Effector memory CD4-positive, alpha-beta T cell (primary cell): ENCODE measurements around the gene NARS2.

Source experiments
- DNase-seq, 3 donors: peaks; one replicate each; pipeline ENCODE4 v3.0.0-alpha.2; 2020
- H3K27ac ChIP-seq: 2 replicates; pipeline ENCODE4 v1.7.0; 2013; ENCODE audit warnings: mild to moderate bottlenecking, low read length, moderate library complexity; ENCODE audit not compliant: insufficient read depth, poor library complexity, severe bottlenecking
- H3K27me3 ChIP-seq: replicated peaks from 2 replicates; pipeline ENCODE4 v1.7.0; 2013; ENCODE audit warnings: mild to moderate bottlenecking, low read length; ENCODE audit not compliant: insufficient read depth, control insufficient read depth, poor library complexity, severe bottlenecking
- H3K36me3 ChIP-seq: 2 replicates; pipeline ENCODE4 v1.7.0; 2013; ENCODE audit warnings: mild to moderate bottlenecking, low read length, moderate library complexity; ENCODE audit not compliant: control insufficient read depth, insufficient read depth
- H3K4me1 ChIP-seq: 2 replicates; pipeline ENCODE4 v1.7.0; 2013; ENCODE audit warnings: low read length, mild to moderate bottlenecking; ENCODE audit not compliant: control insufficient read depth, insufficient read depth, poor library complexity, severe bottlenecking
- H3K4me3 ChIP-seq: 2 replicates; pipeline ENCODE4 v1.7.0; 2013; ENCODE audit warnings: low read length, low read depth, mild to moderate bottlenecking; ENCODE audit not compliant: insufficient read depth, poor library complexity, severe bottlenecking
- H3K9me3 ChIP-seq: 2 replicates; pipeline ENCODE4 v1.7.0; 2013; ENCODE audit warnings: mild to moderate bottlenecking, low read length, moderate library complexity; ENCODE audit not compliant: control insufficient read depth

The NARS2 gene

DNA sequence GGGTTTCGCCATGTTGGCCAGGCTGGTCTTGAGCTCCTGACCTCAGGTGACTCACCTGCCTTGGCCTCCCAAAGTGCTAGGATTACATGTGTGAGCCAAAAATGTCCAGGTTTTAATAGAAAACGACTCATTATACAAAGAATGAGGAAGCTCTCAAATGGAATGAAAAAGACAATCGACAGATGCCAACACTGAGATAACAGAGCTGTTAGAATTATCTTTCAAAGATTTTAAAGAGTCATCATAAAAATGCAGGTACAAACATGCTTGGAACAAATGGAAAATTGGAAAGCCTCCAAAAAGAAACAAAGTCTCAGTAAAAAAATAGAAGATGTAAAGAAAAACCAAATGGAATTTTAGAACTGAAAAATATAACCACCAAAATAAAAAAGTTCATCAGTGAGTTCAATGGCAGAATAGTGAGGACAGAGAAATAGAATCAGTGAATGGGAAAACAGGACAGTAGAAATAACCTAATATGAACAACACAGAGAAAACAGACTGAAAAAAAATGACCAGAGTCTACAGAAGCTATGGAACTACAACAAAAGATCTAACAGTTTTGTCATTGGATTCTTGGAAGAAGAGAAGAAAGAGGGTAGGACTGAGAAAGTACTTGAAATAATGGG, 168.0 kb downstream of the NARS2 start:
- Histone ChIP-seq H3K4me1 (no peaks in the 10 kb centered on the region), H3K27ac (no peak overlapping the region), H3K4me3 (no peak overlapping the region), H3K36me3 (no peaks in the 10 kb centered on the region), H3K9me3 (no peaks in the 10 kb centered on the region), H3K27me3 (no peaks in the 10 kb centered on the region)
- no peak for DNase-seq

DNA sequence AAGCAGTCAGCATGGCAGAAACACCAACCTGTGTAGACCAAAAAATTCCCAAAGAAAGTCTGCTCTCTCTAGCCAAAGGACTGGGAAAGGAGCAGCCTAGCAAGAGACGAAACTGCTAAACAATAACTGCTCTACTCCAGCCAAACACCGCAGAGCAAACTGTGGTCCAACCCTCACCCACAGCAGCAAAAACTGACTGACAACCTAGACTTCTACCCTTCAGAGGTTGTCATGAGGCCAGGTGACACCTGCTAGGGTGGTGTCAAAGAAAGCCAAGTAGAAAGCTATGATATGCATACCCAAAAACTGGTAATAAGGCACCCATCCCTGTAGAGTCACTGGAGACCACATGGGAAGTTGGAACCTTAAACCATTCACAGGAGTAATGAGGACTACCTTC, 168.9 kb downstream of the NARS2 start:
- Histone ChIP-seq H3K27me3 (no peaks in the 10 kb centered on the region), H3K4me3 (no peak overlapping the region), H3K9me3 (no peaks in the 10 kb centered on the region), H3K27ac (no peak overlapping the region), H3K36me3 (no peaks in the 10 kb centered on the region), H3K4me1 (no peaks in the 10 kb centered on the region)
- DNase-seq = no peak

DNA sequence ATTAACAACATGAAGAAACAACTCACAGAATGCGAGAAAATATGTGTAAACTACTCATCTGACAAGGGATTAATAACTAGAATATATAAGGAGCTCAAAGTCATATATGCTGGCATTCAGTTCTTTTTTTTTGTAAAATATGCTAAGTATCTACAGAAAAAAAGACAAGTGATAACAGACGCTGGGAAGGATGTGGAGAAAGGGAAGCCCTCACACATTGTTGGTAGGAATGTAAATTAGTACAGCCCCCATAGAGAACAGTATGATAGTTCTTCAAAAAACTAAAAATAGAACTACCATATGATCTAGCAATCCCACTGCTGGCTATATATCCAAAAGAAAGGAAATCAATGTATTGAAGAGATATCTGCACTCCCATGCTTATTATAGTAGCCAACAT, 170.9 kb downstream of the NARS2 start:
- DNase-seq = no peak
- Histone ChIP-seq H3K9me3 (no peaks in the 10 kb centered on the region), H3K27me3 (no peaks in the 10 kb centered on the region), H3K27ac (no peak overlapping the region), H3K4me1 (no peaks in the 10 kb centered on the region), H3K4me3 (no peak overlapping the region), H3K36me3 (no peaks in the 10 kb centered on the region)

DNA sequence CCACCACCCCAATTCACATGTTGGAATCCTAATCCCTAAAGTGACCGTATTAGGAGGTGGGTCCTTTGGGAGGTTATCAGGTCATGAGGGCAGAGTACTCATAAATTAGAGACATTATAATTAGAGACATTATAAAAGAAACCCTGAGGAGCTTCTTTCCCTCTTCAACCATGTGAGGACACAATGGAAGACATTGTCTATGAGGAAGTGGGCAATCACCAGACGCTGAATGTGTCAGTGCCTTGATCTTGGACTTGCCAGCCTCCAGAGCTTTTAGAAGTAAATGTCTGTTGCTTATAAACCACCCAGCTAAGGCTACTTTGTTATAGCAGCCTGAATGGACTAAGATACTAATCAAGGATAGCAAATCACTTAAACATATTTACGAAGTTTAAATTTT, 171.8 kb downstream of the NARS2 start:
- no peak for DNase-seq

DNA sequence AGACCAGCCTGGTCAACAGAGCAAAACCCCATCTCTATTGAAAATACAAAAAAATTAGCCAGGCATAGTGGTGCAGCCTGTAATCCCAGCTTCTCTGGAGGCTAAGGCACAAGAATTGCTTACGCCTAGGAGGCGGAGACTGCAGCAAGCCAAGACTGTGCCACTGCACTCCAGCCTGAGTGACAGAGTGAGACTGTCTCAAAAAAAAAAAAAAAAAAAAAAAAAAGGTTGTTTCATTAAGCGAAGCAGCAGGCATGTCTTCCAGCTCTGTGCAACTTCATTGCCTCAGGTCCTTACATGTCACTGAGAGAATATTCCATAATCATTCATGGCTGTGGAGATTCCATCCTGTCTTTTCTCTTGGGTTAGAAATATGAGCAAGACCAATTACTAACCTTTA, 174.0 kb downstream of the NARS2 start:
- DNase-seq = no peak
- Histone ChIP-seq H3K27me3 (no peaks in the 10 kb centered on the region), H3K27ac (no peak overlapping the region), H3K4me3 (no peak overlapping the region), H3K4me1 (no peaks in the 10 kb centered on the region), H3K36me3 (no peaks in the 10 kb centered on the region), H3K9me3 (no peaks in the 10 kb centered on the region)

More for the DNA sequence above, 171.8 kb downstream of the NARS2 start:
- no peaks in the 10 kb centered on the region for H3K36me3 ChIP-seq
- H3K4me3 ChIP-seq = no peak overlapping the region
- H3K9me3 ChIP-seq = no peaks in the 10 kb centered on the region
- no peaks in the 10 kb centered on the region for H3K4me1 ChIP-seq
- no peaks in the 10 kb centered on the region for H3K27me3 ChIP-seq
- H3K27ac ChIP-seq = no peak overlapping the region

DNA sequence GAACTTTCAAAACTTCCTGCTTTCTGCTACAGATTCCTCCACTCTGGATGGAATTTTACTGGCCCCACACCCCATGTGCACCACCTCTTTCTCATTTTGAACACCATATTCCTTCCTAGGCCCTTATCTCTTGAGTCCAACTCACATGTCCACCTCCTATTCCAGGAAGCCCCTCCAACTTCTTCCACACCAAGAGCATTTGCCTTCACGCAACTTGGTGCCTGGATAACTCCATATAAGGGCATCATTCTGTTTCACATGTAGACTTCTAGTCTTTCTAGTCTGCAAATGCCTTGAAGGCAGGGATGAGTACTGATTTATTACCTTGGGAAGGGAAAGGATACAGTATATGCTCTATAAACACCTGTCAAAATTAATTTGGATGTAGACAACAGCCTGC, 174.5 kb downstream of the NARS2 start:
- no peaks in the 10 kb centered on the region for H3K9me3 ChIP-seq
- no peaks in the 10 kb centered on the region for H3K36me3 ChIP-seq
- no peak overlapping the region for H3K27ac ChIP-seq
- no peak overlapping the region for H3K4me3 ChIP-seq
- H3K4me1 ChIP-seq = no peaks in the 10 kb centered on the region
- no peaks in the 10 kb centered on the region for H3K27me3 ChIP-seq
- no peak for DNase-seq

DNA sequence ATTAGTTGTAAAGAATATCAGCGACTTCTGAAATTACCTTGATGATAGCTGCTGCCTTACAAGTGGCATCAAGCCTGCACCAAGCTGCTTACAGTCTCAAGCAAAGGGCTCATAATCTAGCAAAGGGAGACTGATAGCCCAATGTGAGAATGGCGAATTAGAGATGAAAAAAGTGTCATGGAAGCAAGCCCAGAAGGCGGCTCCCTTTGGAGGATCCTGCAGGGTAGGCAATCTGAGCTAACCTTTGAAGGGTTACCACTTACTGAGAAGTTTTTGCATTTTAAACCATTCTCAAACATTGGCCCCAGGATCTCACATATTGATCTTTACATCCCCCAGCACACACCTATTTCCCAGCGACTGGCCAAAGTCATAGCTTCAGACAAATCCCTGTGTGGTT, 175.5 kb downstream of the NARS2 start:
- Histone ChIP-seq H3K27ac (no peak overlapping the region), H3K4me1 (no peaks in the 10 kb centered on the region), H3K4me3 (no peak overlapping the region), H3K36me3 (no peaks in the 10 kb centered on the region), H3K9me3 (no peaks in the 10 kb centered on the region), H3K27me3 (no peaks in the 10 kb centered on the region)
- DNase-seq = no peak

DNA sequence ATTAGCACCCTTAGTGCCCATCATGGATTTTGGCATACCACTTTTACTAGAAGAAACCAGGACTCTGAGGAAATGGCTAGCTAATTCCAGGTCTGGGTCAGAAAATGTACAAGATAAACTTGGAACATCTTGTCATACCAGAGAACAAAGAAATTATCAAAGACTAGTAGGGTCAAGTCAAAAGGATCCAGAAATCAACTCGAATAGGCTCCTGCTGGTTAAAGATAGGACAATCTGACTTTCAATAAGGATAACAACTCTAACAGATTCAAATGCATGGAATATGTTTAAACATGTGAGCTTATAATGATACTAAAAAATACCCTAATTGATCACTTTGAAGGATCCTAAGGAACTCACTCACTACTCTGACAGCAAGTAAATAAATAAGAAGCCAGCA, 175.9 kb downstream of the NARS2 start:
- Histone ChIP-seq H3K4me1 (no peaks in the 10 kb centered on the region), H3K9me3 (no peaks in the 10 kb centered on the region), H3K27me3 (no peaks in the 10 kb centered on the region), H3K36me3 (no peaks in the 10 kb centered on the region), H3K4me3 (no peak overlapping the region), H3K27ac (no peak overlapping the region)
- no peak for DNase-seq

DNA sequence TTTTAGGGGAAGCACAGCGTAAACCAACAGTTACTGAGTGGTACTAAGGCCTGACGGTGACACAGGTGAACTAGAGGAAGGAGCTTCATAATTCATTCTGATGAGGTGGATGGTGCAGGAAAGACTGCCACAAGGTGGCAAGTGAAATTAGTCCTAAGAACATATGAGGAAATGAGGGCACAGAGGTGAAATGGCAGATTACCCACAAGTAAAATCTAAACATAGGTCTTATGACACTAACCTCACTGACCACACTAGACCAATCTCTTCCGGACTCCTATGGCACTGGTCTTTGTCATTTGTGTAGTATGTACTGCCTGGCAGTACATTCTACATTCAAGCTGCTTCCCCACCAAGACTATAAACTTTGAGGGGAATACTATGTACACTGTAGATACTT, 177.3 kb downstream of the NARS2 start:
- Histone ChIP-seq H3K27ac (no peak overlapping the region), H3K36me3 (no peaks in the 10 kb centered on the region), H3K9me3 (no peaks in the 10 kb centered on the region), H3K4me3 (no peak overlapping the region), H3K27me3 (no peaks in the 10 kb centered on the region), H3K4me1 (no peaks in the 10 kb centered on the region)
- DNase-seq = no peak

DNA sequence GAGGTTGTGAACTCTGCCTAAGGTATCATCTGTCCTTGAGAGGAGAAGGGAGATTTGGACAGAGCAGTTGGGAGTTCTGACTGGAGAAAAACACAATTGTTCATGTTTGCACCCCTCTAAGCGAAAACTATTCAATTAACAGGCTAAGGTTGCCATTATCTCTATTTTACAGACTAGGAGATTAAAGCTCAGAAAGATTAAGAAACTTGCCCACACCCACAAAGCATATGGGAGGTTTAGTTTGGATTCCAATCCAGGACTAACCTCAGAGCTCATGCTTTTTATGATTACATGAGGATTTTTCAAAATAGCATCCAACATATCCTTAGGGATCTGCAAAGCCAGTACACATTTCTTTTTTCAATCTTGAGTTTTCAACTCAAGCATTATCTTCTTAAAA, 179.1 kb downstream of the NARS2 start:
- no peaks in the 10 kb centered on the region for H3K27me3 ChIP-seq
- H3K4me1 ChIP-seq = no peaks in the 10 kb centered on the region
- H3K36me3 ChIP-seq = no peaks in the 10 kb centered on the region
- no peaks in the 10 kb centered on the region for H3K9me3 ChIP-seq
- H3K4me3 ChIP-seq = no peak overlapping the region
- no peak for DNase-seq
- no peak overlapping the region for H3K27ac ChIP-seq
